DMS79 (cell line): ENCODE data around the gene PHF21A.
A peak's percentile ranks its signal among the peaks of the same experiment; 100 is the strongest.
"Not testable (repeated sequence)": the region's sequence is repeated elsewhere in the genome, so short reads cannot be mapped to it uniquely, and the experiment has no call there.

Experiments
- DNase-seq: peaks from one replicate; lab custom pipeline; 2025; lab: John Stamatoyannopoulos, UW

PHF21A gene

GRCh38 chr11:45982656-45983470 is 138.4 kb downstream of the PHF21A start:
- DNase-seq, result no peak

DNA sequence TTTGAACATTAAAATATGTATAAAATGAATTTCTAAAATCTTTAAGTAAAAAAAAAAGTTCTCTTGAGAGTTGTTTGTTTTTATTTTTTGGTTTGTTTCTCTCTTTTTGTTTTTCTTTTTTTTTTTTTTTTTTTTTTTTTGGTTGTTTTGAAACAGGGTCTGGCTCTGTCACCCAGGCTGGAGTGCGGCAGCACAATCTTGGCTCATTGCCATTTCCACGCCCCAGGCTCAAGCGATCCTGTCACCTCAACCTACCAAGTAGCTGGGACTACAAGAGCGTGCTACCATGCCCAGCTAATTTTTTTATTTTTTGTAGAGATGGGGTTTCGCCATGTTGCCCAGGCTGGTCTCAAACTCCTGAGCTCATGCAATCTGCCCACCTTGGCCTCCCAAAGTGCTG is 139.4 kb downstream of the PHF21A start:
- DNase-seq, result not testable (repeated sequence)

- no peak for DNase-seq
These were observed 146.4 kb downstream of the PHF21A start for GRCh38 chr11:45974806-45975205.

DNA sequence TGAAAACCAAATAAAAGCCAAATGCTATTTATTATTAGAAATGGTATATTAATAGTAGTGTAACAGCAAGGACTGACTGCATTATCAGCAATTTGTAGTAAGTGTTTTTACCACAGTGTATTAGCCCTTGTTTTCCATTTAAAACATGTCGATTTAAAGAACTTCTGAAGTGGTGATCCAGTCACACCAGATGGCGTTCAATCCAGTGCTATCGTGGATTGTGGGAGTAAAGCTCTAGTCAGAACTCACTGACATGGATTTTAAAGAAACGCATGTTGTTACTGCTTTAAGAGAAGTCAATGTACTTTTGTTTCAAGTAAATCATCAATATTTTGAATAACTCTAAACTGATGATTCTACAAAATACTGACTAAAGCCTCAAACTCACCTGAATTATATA is 147.7 kb downstream of the PHF21A start:
- DNase-seq, result no peak

DNA sequence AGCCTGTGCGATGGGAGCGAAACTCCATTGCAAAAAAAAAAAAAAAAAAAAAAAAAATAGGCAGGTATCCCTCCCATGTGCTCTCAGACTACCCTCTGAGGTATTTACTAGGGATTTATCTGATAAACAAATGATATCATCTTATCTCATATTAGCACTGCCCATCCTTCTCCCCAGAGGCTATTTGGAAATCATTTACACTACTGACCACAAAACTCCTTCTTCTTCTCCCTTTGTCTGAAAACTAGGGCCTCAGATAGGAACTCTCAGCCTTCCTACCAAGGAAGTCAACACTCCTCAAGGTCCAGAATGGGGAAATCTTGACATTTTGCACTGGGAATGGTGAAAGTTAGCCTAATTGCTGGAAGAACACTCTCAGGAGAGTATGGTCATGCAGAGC is 152.4 kb downstream of the PHF21A start:
- DNase-seq, result no peak

DNA sequence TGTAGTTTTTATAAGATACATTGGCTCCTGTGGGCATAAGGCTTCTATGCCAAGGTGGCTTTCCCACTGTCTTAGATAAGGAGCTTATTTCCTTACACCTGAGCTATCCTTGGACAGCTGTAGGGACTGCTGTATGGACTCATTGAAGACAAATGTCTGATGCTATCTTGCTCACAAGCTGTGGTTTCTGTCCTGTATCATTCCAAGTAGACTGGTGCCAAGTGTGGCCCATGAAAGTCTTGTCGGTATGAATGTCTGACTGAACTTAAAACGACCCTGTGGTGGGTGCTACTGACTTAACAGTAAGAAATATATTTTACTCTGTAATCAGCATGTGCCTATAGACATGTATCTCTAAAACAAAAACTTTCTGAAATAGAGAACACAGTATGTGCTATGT is 153.7 kb downstream of the PHF21A start:
- DNase-seq, result no peak

- peak; percentile 55 for DNase-seq
These were observed 156.3 kb downstream of the PHF21A start for GRCh38 chr11:45964911-45965389.

- no peak for DNase-seq
These were observed 159.5 kb downstream of the PHF21A start for GRCh38 chr11:45961751-45962240.

- DNase-seq, result no peak
These were observed 160.7 kb downstream of the PHF21A start for GRCh38 chr11:45960387-45961095.

- no peak for DNase-seq
These were observed 161.4 kb downstream of the PHF21A start for GRCh38 chr11:45959851-45960250.

DNA sequence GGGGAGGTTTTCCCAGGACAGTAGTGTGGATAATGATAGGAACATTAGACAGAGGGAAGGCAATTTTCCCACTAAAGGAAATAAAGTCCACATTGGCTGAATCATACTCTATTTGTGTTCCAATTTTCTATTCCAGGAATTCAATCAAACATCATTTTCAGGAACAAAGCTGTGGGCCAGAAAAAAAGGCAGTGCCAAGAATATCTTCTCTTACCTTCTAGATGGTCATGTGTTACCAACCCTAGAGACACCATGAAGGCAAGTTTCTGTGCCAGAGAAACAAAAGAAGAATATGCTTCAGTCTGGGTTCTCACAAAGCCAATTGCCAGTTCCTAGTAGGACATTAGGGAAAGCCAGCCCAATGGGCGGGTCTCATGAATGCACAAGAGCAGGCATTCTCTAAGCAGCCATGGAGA is 171.3 kb downstream of the PHF21A start:
- no peak for DNase-seq

- DNase-seq, result no peak
These were observed 172.9 kb downstream of the PHF21A start for GRCh38 chr11:45948356-45948755.

- DNase-seq, result no peak
These were observed 173.4 kb downstream of the PHF21A start for GRCh38 chr11:45947885-45948284.

DNA sequence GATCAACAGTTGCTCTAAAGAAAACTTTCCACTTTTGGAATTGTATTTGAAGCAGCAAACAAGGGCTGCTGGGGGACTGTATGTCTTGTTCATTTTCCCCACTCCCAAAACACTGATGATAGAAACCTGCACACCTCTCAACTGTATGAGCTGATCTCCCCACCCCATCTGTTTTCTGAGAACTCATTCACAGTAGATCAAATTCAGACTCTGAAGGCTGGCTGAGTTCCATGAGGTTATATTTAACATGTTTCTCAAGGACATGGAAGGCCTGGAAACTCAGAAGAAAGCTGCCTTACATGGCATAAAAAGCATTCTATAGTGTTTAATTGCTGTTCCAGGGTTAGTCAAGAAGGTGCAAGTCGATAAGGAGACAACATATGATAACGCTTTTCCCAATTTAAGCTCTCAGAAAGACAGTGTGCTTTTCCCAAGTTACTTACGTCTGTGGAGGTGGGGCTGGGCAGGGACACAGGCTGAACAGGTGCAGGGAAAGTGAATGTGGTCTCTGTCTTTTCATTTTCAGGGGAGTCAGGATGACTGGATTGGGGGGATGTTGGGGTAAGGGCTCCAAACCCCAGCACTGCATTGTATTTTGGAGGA is 175.8 kb downstream of the PHF21A start:
- no peak for DNase-seq

DNA sequence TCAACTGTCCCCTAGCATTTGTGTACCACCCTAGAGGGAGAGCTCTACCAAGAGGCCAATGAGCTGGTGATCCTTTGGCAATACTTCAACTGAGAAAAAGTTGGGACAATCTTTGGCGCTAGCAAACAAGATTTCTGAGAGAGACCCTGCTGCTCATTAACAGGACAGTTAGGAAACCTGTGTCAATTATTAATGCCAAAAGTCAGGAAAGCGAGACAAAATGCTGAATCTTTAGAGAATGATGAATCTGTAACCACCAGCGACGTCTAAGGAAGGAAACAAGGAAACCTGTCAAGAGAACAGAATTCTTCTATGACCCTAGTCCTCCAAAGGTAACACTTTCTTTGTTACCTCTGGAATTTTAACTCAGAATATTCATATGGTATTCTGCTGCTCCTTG is 178.9 kb downstream of the PHF21A start:
- DNase-seq, result no peak

DNA sequence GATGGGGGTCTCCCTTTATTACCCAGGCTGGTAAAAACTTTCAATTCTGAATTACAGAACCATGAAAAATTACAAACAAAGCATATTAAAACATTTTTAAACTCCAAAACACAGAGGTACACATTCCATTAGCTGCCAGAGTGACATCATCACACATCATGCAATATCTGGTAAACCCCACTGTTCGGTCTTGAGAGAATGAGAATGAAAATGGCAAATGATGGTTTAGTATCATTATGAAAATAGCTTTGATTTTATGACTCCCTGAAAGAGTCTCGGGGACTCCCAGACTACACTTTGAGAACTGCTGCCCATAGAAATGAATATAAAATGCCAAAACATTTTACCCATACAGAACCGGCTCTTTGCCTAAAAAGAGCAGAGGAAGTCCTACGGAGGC is 180.0 kb downstream of the PHF21A start:
- DNase-seq, result no peak

DNA sequence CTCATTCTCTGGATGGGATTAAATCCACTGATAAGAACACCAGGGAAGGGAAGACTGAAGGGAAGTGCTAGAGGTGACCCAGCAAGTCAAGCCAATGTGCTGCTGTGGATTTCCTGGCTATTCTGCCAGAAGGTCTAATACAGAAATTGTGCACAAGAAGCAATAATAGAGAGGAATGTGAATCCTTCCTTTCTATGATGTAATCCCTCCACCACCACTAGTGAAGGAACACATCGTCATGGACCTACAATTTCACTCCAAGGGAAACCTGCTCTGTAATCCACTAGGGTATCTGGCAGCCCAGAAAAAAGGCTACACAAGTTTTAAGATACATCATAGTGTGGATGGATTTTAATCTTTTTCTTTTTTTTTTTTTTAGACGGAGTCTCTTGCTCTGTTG is 181.4 kb downstream of the PHF21A start:
- no peak for DNase-seq

GRCh38 chr11:45937916-45938315 is 183.3 kb downstream of the PHF21A start:
- DNase-seq, result no peak

- no peak for DNase-seq
These were observed 184.7 kb downstream of the PHF21A start for GRCh38 chr11:45936511-45937054.

GRCh38 chr11:45935349-45936064 is 185.7 kb downstream of the PHF21A start:
- DNase-seq, result no peak

GRCh38 chr11:45934580-45935318 is 186.5 kb downstream of the PHF21A start:
- no peak for DNase-seq
